Uterus (tissue), 2 donors: ENCODE measurements around the gene C2orf81.

Experiments
- CTCF ChIP-seq, 4 experiments: fragments of 200-600 bp in 2 of 4; fragments of 450-650 bp in 2 of 4; sonication (generic) in 2 of 4; IDR thresholded peaks; one replicate each; pipeline ENCODE4 v1.5.1; 2016 to 2019; ENCODE audit warnings: antibody characterized with exemption in 4 of 4, mild to moderate bottlenecking in 2 of 4, moderate library complexity in 1 of 4
- POLR2A ChIP-seq, 2 donors: fragments of 450-650 bp; IDR thresholded peaks; one replicate each; pipeline ENCODE4 v1.6.1; 2016; ENCODE audit warnings: antibody characterized with exemption in 2 of 2, mild to moderate bottlenecking in 1 of 2, moderate library complexity in 1 of 2

DNA sequence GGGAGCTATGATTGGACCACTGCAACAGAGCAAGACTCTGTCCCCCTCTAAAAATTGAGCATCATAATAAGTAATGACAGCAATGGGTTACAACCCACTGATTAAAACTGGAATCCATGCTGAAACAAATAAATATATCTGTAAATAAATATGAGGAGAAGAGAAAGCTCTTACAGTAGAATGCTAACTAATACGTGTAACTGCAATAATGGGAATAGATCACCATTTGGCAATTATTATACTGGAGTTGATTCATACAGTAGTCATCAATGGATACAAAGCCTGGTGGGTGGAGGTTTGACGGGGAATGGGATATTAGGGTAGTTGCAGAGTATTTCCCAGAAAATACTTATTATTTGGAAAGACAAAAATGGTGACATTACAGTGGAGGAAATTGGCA lies 27.4 kb upstream of the C2orf81 start:
- TF ChIP-seq CTCF (IDR thresholded peaks at IDR 0.05) (no peak), POLR2A (IDR thresholded peaks at IDR 0.05) (no peak)
